ENCODE results near the gene CNTRL. TPM values are rescaled to one million over a fixed set of nuclear protein-coding genes. Genes with fewer than 3 reads are reported as not detected.

CNTRL gene
- total and polyA plus RNA-seq, 8 donors: 4.4 to 27.4 (median 11.2) TPM

- DNase-seq: no peak
- TF ChIP-seq, protein P1, sequence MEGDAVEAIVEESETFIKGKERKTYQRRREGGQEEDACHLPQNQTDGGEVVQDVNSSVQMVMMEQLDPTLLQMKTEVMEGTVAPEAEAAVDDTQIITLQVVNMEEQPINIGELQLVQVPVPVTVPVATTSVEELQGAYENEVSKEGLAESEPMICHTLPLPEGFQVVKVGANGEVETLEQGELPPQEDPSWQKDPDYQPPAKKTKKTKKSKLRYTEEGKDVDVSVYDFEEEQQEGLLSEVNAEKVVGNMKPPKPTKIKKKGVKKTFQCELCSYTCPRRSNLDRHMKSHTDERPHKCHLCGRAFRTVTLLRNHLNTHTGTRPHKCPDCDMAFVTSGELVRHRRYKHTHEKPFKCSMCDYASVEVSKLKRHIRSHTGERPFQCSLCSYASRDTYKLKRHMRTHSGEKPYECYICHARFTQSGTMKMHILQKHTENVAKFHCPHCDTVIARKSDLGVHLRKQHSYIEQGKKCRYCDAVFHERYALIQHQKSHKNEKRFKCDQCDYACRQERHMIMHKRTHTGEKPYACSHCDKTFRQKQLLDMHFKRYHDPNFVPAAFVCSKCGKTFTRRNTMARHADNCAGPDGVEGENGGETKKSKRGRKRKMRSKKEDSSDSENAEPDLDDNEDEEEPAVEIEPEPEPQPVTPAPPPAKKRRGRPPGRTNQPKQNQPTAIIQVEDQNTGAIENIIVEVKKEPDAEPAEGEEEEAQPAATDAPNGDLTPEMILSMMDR (IDR thresholded peaks at IDR 0.05): no peak
- TF ChIP-seq POLR2A (IDR thresholded peaks at IDR 0.05) (no peak), EP300 (IDR thresholded peaks at IDR 0.05) (no peak), POLR2AphosphoS5 (IDR thresholded peaks at IDR 0.05) (no peak)
- Histone ChIP-seq H3K36me3 (no peaks in the 10 kb centered on the region), H3K27me3 (no peaks in the 10 kb centered on the region), H3K4me3 (no peak overlapping the region), H3K27ac (no peak overlapping the region), H3K4me1 (peaks cover 0 to 18% (median 10%) of the 10 kb centered on the region in 4 donors), H3K9me3 (no peaks in the 10 kb centered on the region)
- 51 to 87% (median 73%) methylated on average over 2 of the region's 2 CpGs for WGBS, 5 donors
- intact Hi-C loops (cut with DNase I; ENCODE audit: low total_unique reads): loop anchor here (10.0 kb wide), 1 partner anchor 53 kb away; no protein-coding TSS in a partner anchor
These were observed 26.6 kb upstream of the CNTRL start for GRCh38 chr9:121048175-121048574.

- intact Hi-C loops (cut with DNase I; ENCODE audit: low total_unique reads): loop anchor here (10.0 kb wide), 1 partner anchor 54 kb away; no protein-coding TSS in a partner anchor
These were observed 26.1 kb upstream of the CNTRL start for GRCh38 chr9:121048618-121049017.

GRCh38 chr9:121050128-121050988 lies 24.4 kb upstream of the CNTRL start, which contains the start of gene C5:
TSS of gene C5 (minus strand) at chr9:121050275. CDS start at chr9:121050246, 29 bp downstream.
- intact Hi-C loops (cut with DNase I; ENCODE audit: low total_unique reads): no loop called here
- DNase-seq: no peak
- H3K4me1 ChIP-seq: peaks cover 0 to 18% (median 10%) of the 10 kb centered on the region in 4 donors
- no peaks in the 10 kb centered on the region for H3K9me3 ChIP-seq
- WGBS, 5 donors: 34 to 57% (median 38%) methylated on average over 6 of the region's 6 CpGs
- H3K36me3 ChIP-seq: peaks cover 0 to 7% (median 0%) of the 10 kb centered on the region in 4 donors
- H3K27me3 ChIP-seq: no peaks in the 10 kb centered on the region
- peak within 1 kb of the TSS in 2 of 4 donors; percentile 7 to 18 for H3K4me3 ChIP-seq
- TF ChIP-seq POLR2AphosphoS5 (IDR thresholded peaks at IDR 0.05): no peak
- TF ChIP-seq POLR2A (IDR thresholded peaks at IDR 0.05): no peak
- TF ChIP-seq, protein P1 (IDR thresholded peaks at IDR 0.05): no peak
- no peak for TF ChIP-seq EP300 (IDR thresholded peaks at IDR 0.05)
- no peak within 1 kb of the TSS for H3K27ac ChIP-seq

More at GRCh38 chr9:121048618-121049017, 26.1 kb upstream of the CNTRL start:
- Histone ChIP-seq H3K27me3 (no peaks in the 10 kb centered on the region), H3K9me3 (no peaks in the 10 kb centered on the region), H3K4me3 (peak overlapping the region in 1 of 4 donors; percentile 18), H3K4me1 (peaks cover 0 to 18% (median 10%) of the 10 kb centered on the region in 4 donors), H3K36me3 (no peaks in the 10 kb centered on the region), H3K27ac (no peak overlapping the region)
- no peak for DNase-seq
- TF ChIP-seq, protein P1 (IDR thresholded peaks at IDR 0.05): no peak
- TF ChIP-seq EP300 (IDR thresholded peaks at IDR 0.05): no peak
- TF ChIP-seq POLR2A (IDR thresholded peaks at IDR 0.05): no peak
- TF ChIP-seq POLR2AphosphoS5 (IDR thresholded peaks at IDR 0.05): no peak

- Histone ChIP-seq H3K27ac (no peak overlapping the region), H3K27me3 (no peaks in the 10 kb centered on the region), H3K36me3 (peaks cover 0 to 11% (median 2%) of the 10 kb centered on the region in 4 donors), H3K4me3 (no peak overlapping the region), H3K4me1 (peaks cover 0 to 13% (median 8%) of the 10 kb centered on the region in 4 donors), H3K9me3 (no peaks in the 10 kb centered on the region)
- WGBS, 5 donors: 47 to 74% (median 59%) methylated on average over 4 of the region's 4 CpGs
- intact Hi-C loops (cut with DNase I; ENCODE audit: low total_unique reads): no loop called here
- no peak for TF ChIP-seq EP300 (IDR thresholded peaks at IDR 0.05)
- TF ChIP-seq, protein P1 (IDR thresholded peaks at IDR 0.05): no peak
- TF ChIP-seq POLR2AphosphoS5 (IDR thresholded peaks at IDR 0.05): no peak
- TF ChIP-seq POLR2A (IDR thresholded peaks at IDR 0.05): no peak
- peak in 1 of 2 donors; percentile 17 for DNase-seq
These were observed 21.2 kb upstream of the CNTRL start for GRCh38 chr9:121053544-121053943.

Data from stomach (tissue), 9 donors.